GM12878 (cell line): Measurements from ENCODE around the gene CDC42BPA. TPM values are rescaled to one million over a fixed set of nuclear protein-coding genes. Genes with fewer than 3 reads are reported as not detected.

Experiments
- ATAC-seq: fragments of 200-7000 bp; cut with Tn5 transposase; 3 replicates; pipeline ENCODE4 v1.9.1; 2020; ENCODE audit warnings: mild to moderate bottlenecking, moderate library complexity
- BruUV-seq: library from RNA; stranded (reverse); fragments of 400-500 nt; replicated peaks from 2 replicates; lab custom pipeline; 2021; lab: Mats Ljungman, UMichigan
- CTCF ChIA-PET: fragments of 300-600 bp; sonication (Branson Sonifier 250); formaldehyde crosslinking; extraction: SDS; loops from one replicate; lab custom pipeline; 2021; ENCODE audit warnings: inconsistent platforms; lab: Yijun Ruan, JAX
- POLR2A ChIA-PET: fragments of 350-600 bp; formaldehyde crosslinking; extraction: SDS; loops from one replicate; lab custom pipeline; 2021; ENCODE audit warnings: inconsistent platforms; lab: Charles Lee
- RAD21 ChIA-PET: fragments of 300-600 bp; sonication (Branson Sonifier 250); formaldehyde crosslinking; loops from one replicate; lab custom pipeline; 2023; ENCODE audit warnings: antibody characterized with exemption; ENCODE audit not compliant: unreplicated experiment; lab: Charles Lee
- SMC1A ChIA-PET: fragments of 300-600 bp; sonication (Branson Sonifier 250); formaldehyde crosslinking; loops from one replicate; lab custom pipeline; 2023; ENCODE audit not compliant: unreplicated experiment, uncharacterized antibody; lab: Charles Lee
- DNase-seq: peaks from one replicate; pipeline ENCODE4 v3.0.0-alpha.2; 2011; ENCODE audit warnings: low read depth, low spot score
- FAIRE-seq: peaks from 3 replicates; lab custom pipeline; 2011; peaks lifted over from hg19 to GRCh38; lab: Jason Lieb, UNC
- H2AFZ ChIP-seq: 2 replicates; pipeline ENCODE4 v1.6.0; 2011; ENCODE audit warnings: low read depth, low read length, control low read depth; ENCODE audit not compliant: control insufficient read depth
- H3K27ac ChIP-seq: 2 replicates; pipeline ENCODE4 v1.5.1; 2011; ENCODE audit warnings: control low read depth; ENCODE audit not compliant: control insufficient read depth, insufficient read depth
- H3K27me3 ChIP-seq, 2 experiments: replicated peaks in 1 of 2; 2 replicates each; pipeline versions ENCODE4 v1.6.0 to v1.6.1; 2011; ENCODE audit warnings: low read length in 1 of 2; ENCODE audit not compliant: control insufficient read depth in 2 of 2, insufficient read depth in 2 of 2
- H3K36me3 ChIP-seq, 2 experiments: 2 replicates each; pipeline ENCODE4 v1.5.1; 2011; ENCODE audit warnings: low read length in 1 of 2; ENCODE audit not compliant: control insufficient read depth in 2 of 2, insufficient read depth in 2 of 2
- H3K4me1 ChIP-seq: 2 replicates; pipeline ENCODE4 v1.6.1; 2011; ENCODE audit warnings: mild to moderate bottlenecking, low read length, moderate library complexity, mixed read lengths; ENCODE audit not compliant: control insufficient read depth, insufficient read depth
- H3K4me2 ChIP-seq: 2 replicates; pipeline ENCODE4 v1.6.0; 2011; ENCODE audit warnings: control low read depth; ENCODE audit not compliant: control insufficient read depth, insufficient read depth
- H3K4me3 ChIP-seq: fragments of 200-600 bp; sonication (generic); 2 replicates; pipeline ENCODE4 v1.5.1; 2016
- H3K79me2 ChIP-seq: 2 replicates; pipeline ENCODE4 v1.6.0; 2011; ENCODE audit warnings: low read length; ENCODE audit not compliant: control insufficient read depth, insufficient read depth
- H3K9ac ChIP-seq: 2 replicates; pipeline ENCODE4 v1.8.0; 2011; ENCODE audit warnings: low read length, control low read depth, mixed read lengths; ENCODE audit not compliant: control insufficient read depth, insufficient read depth
- H3K9me3 ChIP-seq: replicated peaks from 3 replicates; pipeline ENCODE4 v1.5.1; 2011; ENCODE audit warnings: mild to moderate bottlenecking, low read length; ENCODE audit not compliant: control insufficient read depth, insufficient read depth
- H4K20me1 ChIP-seq: 2 replicates; pipeline ENCODE4 v1.6.0; 2011; ENCODE audit not compliant: control insufficient read depth, insufficient read depth
- ATF3 ChIP-seq: IDR thresholded peaks from 2 replicates; pipeline ENCODE4 v1.6.1; 2011; ENCODE audit warnings: low read depth, mild to moderate bottlenecking, low read length, moderate library complexity, borderline replicate concordance; ENCODE audit errors: extremely low read depth
- BCL11A ChIP-seq: IDR thresholded peaks from 2 replicates; pipeline ENCODE4 v1.6.1; 2011; ENCODE audit warnings: low read depth, low read length
- CHD1 ChIP-seq: IDR thresholded peaks from 2 replicates; pipeline ENCODE4 v1.6.1; 2012; ENCODE audit warnings: low read depth, low read length, improper control_type of control experiment
- ESRRA ChIP-seq: IDR thresholded peaks from 2 replicates; pipeline ENCODE4 v1.6.1; 2012; ENCODE audit warnings: mild to moderate bottlenecking, low read length, improper control_type of control experiment
- HDGF ChIP-seq: fragments of 450-650 bp; IDR thresholded peaks from 2 replicates; pipeline ENCODE4 v1.6.1; 2016; ENCODE audit warnings: antibody characterized with exemption
- HSF1 ChIP-seq: fragments of 150-350 bp; IDR thresholded peaks from 2 replicates; pipeline ENCODE4 v1.6.1; 2014; ENCODE audit warnings: mild to moderate bottlenecking, low read depth, low read length
- IRF4 ChIP-seq: IDR thresholded peaks from 2 replicates; pipeline ENCODE4 v1.6.1; 2011; ENCODE audit warnings: low read depth, low read length
- MEF2B ChIP-seq: fragments of 450-650 bp; IDR thresholded peaks from 2 replicates; pipeline ENCODE4 v1.6.1; 2018; ENCODE audit warnings: mild to moderate bottlenecking, moderate library complexity; ENCODE audit not compliant: partially characterized antibody, poor library complexity, severe bottlenecking
- NR2C1 ChIP-seq: fragments of 450-650 bp; IDR thresholded peaks from 2 replicates; pipeline ENCODE4 v1.6.1; 2017; ENCODE audit warnings: antibody characterized with exemption, mild to moderate bottlenecking, moderate library complexity
- PAX5 ChIP-seq: IDR thresholded peaks from 2 replicates; pipeline ENCODE4 v1.6.1; 2011; ENCODE audit warnings: low read depth, low read length, borderline replicate concordance
- POLR2A ChIP-seq: IDR thresholded peaks from 2 replicates; pipeline ENCODE4 v1.6.1; 2011; ENCODE audit warnings: low read depth, mild to moderate bottlenecking, low read length
- RAD21 ChIP-seq: IDR thresholded peaks from 2 replicates; pipeline ENCODE4 v1.6.1; 2011; ENCODE audit warnings: mild to moderate bottlenecking, low read depth, low read length, moderate library complexity; ENCODE audit not compliant: insufficient read depth
- WRNIP1 ChIP-seq: IDR thresholded peaks from 2 replicates; pipeline ENCODE4 v1.6.1; 2011; ENCODE audit warnings: low read depth, low read length, improper control_type of control experiment, borderline replicate concordance
- YY1 ChIP-seq: IDR thresholded peaks from 2 replicates; pipeline ENCODE4 v1.6.1; 2011; ENCODE audit warnings: low read depth, mild to moderate bottlenecking, low read length
- ZNF622 ChIP-seq: fragments of 450-650 bp; IDR thresholded peaks from 2 replicates; pipeline ENCODE4 v1.6.1; 2017; ENCODE audit warnings: mild to moderate bottlenecking, inconsistent platforms
- WGBS: methylation state at CpG from one replicate; pipeline ENCODE4 v1.1.6; 2016; ENCODE audit warnings: low lambda C conversion rate; ENCODE audit not compliant: insufficient replicate concordance, insufficient coverage; ENCODE audit errors: missing lambda C conversion rate; 5-methylcytosine and 5-hydroxymethylcytosine counted together
- in situ Hi-C: fragments of 300-500 bp; cut with MboI; formaldehyde crosslinking; loops from 9 replicates; pipeline ENCODE4 v1.14.3; 2018; ENCODE audit warnings: mixed read lengths
- intact Hi-C: fragments of 100-400 bp; cut with micrococcal nuclease; formaldehyde crosslinking; loops from one replicate; pipeline ENCODE4 v1.14.2; 2022; ENCODE audit not compliant: unreplicated experiment
- polyA plus RNA-seq, 11 experiments: library from polyadenylated mRNA; depleted of rRNA in 4 of 11; unstranded in 6 of 11; stranded (reverse) in 5 of 11; fragments of >200 nt; fragmentation: Nextera tagmentation in 4 of 11; fragmentation: Illumina TruSeq in 1 of 11; extraction: Ambion mirVana in 4 of 11; extraction: Trizol in 1 of 11; gene quantifications; 1 replicate in 1 of 11; 2 replicates in 10 of 11; pipeline versions ENCODE4 v1.2.1 to v1.2.3, GENCODE V29; 2011 to 2016; ENCODE audit warnings: inconsistent platforms in 2 of 11, missing spikeins in 2 of 11, low read depth in 1 of 11
- total RNA-seq, 4 experiments: library from RNA; depleted of rRNA in 3 of 4; stranded (reverse); fragments of >200 nt in 3 of 4; fragmentation: Illumina TruSeq in 1 of 4; extraction: Trizol in 1 of 4; gene quantifications; 2 replicates each; pipeline versions ENCODE4 v1.2.1 to v1.2.3, GENCODE V29; 2013 to 2021
- TF ChIP-seq, protein P1 (sequence below): fragments of 450-650 bp; IDR thresholded peaks from 2 replicates; pipeline ENCODE4 v1.6.1; 2017; ENCODE audit warnings: antibody characterized with exemption, mild to moderate bottlenecking, moderate library complexity
- TF ChIP-seq, protein P2 (sequence below): fragments of 450-650 bp; IDR thresholded peaks from 2 replicates; pipeline ENCODE4 v1.6.1; 2017; ENCODE audit warnings: borderline replicate concordance
- TF ChIP-seq, protein P3 (sequence below): fragments of 450-650 bp; IDR thresholded peaks from 2 replicates; pipeline ENCODE4 v1.6.1; 2016; ENCODE audit warnings: mild to moderate bottlenecking

Gene CDC42BPA
- total and polyA plus RNA-seq, 10 of the 15 experiments (the other 5 are each of a cell fraction or from before 2014, with no cell fraction given), result 0.02 to 0.52 (median 0.10) TPM

DNA sequence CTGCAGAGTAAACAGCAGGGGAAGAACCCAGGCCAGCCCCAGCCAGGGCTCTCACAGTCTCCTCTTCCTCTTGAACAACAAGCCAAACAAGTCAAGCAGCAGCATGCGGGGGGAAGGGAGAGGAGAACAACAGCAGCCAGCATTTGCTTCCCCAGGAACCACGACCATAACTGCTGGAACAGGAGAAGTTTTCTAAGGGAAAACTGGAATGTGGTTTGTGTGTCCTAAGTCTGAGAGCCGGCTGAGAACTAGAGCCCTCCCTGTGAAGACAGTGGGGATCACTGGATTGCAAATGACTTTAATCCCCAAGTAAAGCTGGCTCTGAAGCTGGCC is 330.0 kb downstream of the CDC42BPA start (continued):
- TF ChIP-seq ATF3 (no peak), ZNF622 (no peak), IRF4 (no peak), NR2C1 (no peak), MEF2B (no peak), YY1 (no peak), RAD21 (no peak), POLR2A (no peak), HDGF (no peak)
- TF ChIP-seq, protein P1, sequence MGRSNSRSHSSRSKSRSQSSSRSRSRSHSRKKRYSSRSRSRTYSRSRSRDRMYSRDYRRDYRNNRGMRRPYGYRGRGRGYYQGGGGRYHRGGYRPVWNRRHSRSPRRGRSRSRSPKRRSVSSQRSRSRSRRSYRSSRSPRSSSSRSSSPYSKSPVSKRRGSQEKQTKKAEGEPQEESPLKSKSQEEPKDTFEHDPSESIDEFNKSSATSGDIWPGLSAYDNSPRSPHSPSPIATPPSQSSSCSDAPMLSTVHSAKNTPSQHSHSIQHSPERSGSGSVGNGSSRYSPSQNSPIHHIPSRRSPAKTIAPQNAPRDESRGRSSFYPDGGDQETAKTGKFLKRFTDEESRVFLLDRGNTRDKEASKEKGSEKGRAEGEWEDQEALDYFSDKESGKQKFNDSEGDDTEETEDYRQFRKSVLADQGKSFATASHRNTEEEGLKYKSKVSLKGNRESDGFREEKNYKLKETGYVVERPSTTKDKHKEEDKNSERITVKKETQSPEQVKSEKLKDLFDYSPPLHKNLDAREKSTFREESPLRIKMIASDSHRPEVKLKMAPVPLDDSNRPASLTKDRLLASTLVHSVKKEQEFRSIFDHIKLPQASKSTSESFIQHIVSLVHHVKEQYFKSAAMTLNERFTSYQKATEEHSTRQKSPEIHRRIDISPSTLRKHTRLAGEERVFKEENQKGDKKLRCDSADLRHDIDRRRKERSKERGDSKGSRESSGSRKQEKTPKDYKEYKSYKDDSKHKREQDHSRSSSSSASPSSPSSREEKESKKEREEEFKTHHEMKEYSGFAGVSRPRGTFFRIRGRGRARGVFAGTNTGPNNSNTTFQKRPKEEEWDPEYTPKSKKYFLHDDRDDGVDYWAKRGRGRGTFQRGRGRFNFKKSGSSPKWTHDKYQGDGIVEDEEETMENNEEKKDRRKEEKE, result no peak

- DNase-seq (no peak), ATAC-seq (no peak), FAIRE-seq (no peak)
- ChIA-PET CTCF (no interaction called here), SMC1A (no interaction called here), POLR2A (no interaction called here), RAD21 (no interaction called here)
- H3K4me3 ChIP-seq, result no peak overlapping the region
- no peak overlapping the region for H3K9ac ChIP-seq
- WGBS, result 82% methylated on average over 16 of the region's 16 CpGs
- intact Hi-C loops (no loop called here), in situ Hi-C loops (no loop called here)
- H2AFZ ChIP-seq, result no peak overlapping the region
- H3K4me1 ChIP-seq, result peaks cover 9% of the 10 kb centered on the region; the same call in 1 of the 2 replicates
- H3K36me3 ChIP-seq, result peaks cover 2 to 3% of the 10 kb centered on the region in 2 experiments; a peak in 3 of 4 replicates
- no peaks in the 10 kb centered on the region for H3K9me3 ChIP-seq
- no peak overlapping the region for H3K27ac ChIP-seq
- H4K20me1 ChIP-seq, result no peaks in the 10 kb centered on the region
- no peaks in the 10 kb centered on the region for H3K27me3 ChIP-seq
- no peaks in the 10 kb centered on the region for H3K79me2 ChIP-seq
- H3K4me2 ChIP-seq, result no peak overlapping the region
- no TSS peak for BruUV-seq
- no peak for TF ChIP-seq PAX5
- TF ChIP-seq, protein P2, sequence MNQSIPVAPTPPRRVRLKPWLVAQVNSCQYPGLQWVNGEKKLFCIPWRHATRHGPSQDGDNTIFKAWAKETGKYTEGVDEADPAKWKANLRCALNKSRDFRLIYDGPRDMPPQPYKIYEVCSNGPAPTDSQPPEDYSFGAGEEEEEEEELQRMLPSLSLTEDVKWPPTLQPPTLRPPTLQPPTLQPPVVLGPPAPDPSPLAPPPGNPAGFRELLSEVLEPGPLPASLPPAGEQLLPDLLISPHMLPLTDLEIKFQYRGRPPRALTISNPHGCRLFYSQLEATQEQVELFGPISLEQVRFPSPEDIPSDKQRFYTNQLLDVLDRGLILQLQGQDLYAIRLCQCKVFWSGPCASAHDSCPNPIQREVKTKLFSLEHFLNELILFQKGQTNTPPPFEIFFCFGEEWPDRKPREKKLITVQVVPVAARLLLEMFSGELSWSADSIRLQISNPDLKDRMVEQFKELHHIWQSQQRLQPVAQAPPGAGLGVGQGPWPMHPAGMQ, result no peak
- TF ChIP-seq ESRRA, result no peak
- no peak for TF ChIP-seq BCL11A
- TF ChIP-seq CHD1, result no peak
- TF ChIP-seq WRNIP1, result no peak
- TF ChIP-seq, protein P3, sequence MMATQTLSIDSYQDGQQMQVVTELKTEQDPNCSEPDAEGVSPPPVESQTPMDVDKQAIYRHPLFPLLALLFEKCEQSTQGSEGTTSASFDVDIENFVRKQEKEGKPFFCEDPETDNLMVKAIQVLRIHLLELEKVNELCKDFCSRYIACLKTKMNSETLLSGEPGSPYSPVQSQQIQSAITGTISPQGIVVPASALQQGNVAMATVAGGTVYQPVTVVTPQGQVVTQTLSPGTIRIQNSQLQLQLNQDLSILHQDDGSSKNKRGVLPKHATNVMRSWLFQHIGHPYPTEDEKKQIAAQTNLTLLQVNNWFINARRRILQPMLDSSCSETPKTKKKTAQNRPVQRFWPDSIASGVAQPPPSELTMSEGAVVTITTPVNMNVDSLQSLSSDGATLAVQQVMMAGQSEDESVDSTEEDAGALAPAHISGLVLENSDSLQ, result no peak
- no peak for TF ChIP-seq HSF1
Measured at GRCh38 chr1:226987623-226988333, 330.5 kb downstream of the CDC42BPA start.
